HG03066 (cell line): ENCODE results near the gene SLC6A5.

Experiments
- ATAC-seq: cut with Tn5 transposase; IDR thresholded peaks from one replicate; pipeline ENCODE4 v1.9.1; 2021; ENCODE audit warnings: low read depth; ENCODE audit not compliant: unreplicated experiment

The SLC6A5 gene

DNA sequence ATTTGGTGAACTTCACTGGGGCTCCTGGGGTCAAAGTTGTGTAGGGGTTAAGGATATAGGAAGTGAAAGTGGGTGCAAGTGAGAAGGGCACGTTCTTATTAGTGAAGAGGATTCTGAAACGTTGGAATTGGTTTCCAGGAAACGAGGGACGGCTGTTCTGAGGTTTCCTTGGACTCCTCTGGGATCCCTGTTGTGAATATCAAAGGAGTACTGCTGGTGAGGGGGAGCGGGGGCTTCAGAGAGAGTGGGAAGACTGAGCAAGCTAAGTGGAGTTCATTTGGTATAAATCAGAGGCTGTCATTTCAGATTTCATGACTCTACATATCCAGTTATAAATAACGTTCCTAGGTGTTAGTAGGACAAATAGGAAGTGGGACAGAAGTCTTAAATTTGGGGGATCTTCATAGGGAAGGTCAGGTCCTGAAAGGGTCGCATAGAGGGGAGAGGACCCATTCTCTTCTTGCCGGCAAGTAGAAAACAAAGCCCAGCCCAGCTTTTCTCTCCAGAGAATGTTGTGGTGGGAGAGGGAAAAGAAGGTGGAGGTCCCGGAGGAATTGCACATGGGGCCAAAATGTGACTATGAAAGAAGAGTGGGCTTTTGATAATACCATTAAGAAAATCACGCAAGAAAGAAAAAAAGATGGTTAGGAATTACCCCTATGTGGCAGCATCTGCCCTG is 68.9 kb downstream of the SLC6A5 start:
- ATAC-seq, result no peak

DNA sequence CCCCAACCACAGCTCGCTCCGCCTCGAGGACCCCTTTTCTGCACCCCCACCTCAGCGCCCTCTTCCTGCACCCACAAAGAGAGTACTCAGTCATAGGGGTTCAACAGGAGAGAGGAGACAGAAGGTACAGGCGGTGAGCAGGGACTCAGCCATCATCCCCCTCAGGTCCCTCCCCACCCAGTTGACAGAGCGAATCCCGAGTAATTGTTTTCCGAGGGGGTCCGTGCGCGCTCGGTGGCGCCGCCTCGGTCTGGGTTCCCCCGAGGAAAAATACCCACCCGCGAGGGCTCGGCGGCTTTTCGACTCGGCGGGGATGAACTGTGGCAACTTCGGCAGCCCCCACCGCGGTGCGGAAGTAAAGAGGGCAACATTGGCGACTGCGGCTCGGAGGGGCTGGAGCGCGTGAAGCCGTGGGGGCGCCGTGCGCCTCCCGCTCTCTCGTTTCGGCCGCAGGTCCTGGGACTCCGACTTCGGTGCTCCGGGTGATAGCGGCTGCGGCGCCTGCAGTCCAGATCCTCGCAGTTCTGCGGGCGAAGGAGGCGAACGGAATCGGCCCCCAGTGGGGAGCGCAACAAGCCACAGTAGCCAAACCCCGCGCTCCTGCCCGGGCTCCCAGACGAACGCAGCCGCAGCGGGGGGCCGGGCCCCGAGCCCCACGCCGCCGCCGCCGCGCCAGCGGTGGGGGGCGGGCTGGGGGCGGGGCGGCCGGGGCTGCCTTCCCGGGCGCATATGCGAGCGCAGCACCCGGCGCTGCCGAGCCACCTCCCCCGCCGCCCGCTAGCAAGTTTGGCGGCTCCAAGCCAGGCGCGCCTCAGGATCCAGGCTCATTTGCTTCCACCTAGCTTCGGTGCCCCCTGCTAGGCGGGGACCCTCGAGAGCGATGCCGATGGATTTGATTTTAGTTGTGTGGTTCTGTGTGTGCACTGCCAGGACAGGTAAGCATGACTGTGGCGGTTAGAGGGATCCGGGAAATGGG is 69.7 kb downstream of the SLC6A5 start, which contains the start of gene NELL1:
TSS of gene NELL1 (plus strand) at position 743 of the 976 bp plus-strand sequence.
- no peak for ATAC-seq

DNA sequence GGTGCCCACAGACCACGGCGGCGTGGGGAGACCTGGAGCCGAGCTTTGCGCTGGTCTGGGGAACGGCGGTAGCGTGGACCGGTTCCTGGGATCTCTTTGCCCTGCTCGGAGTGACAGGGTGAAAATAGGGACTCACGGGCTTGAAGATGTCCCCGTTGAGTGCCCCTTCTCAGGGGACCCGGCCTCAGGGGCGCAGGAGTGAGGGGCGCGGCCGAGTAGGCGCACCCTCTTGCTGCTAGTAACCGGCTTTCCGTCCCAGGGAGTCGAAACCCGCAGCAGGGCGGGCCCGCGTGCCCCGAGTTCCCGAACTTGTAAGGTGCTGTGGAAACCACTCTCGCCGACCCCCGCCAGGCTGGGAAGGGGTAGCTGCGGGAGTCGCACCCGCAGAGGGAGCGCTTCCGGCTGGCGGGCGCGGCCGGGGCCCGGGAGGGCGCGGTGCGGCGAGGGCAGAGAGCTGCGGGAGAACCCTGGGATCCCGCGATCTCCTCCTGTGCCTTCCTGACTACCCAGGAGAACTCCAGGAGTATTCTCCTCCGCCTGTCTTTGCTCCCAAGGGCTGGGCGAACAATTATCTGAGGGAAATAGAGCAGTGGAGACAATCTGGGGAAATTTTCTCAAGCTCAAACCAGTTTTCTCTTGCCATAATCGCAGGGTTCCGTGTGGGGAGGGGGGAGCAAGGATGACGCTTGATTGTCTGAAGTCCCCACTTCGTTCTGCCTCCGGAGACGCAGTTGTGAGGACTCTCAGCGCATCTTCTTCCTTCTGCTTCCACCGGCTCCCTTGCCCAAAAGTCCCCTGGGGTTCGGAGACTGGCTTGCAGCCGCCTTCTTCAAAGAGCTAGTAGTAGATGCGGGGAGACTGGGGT is 70.6 kb downstream of the SLC6A5 start:
- ATAC-seq, result no peak

DNA sequence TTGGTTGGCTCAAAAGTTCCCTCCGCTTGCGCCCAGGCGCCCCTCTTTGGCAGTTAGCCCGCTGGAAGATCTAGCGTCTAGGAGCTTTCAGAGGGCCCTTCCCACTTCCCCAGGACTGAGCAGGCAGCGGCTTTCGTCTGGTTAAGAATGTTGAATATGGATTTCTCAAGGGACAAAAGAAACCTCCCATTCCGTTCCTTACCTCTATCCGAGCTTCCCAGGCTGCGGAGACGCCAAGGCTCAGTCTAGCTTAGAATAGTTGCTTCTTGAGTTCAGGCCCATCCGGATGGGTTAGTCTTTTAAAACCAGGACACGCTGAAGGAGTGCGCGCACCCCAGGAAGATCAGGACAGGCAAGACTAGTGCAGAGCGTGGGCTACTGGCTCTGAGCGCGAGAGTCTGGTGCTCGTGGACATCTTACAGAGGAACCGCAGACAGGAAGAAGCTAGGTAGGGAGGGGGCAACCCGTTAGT is 71.6 kb downstream of the SLC6A5 start:
- no peak for ATAC-seq

DNA sequence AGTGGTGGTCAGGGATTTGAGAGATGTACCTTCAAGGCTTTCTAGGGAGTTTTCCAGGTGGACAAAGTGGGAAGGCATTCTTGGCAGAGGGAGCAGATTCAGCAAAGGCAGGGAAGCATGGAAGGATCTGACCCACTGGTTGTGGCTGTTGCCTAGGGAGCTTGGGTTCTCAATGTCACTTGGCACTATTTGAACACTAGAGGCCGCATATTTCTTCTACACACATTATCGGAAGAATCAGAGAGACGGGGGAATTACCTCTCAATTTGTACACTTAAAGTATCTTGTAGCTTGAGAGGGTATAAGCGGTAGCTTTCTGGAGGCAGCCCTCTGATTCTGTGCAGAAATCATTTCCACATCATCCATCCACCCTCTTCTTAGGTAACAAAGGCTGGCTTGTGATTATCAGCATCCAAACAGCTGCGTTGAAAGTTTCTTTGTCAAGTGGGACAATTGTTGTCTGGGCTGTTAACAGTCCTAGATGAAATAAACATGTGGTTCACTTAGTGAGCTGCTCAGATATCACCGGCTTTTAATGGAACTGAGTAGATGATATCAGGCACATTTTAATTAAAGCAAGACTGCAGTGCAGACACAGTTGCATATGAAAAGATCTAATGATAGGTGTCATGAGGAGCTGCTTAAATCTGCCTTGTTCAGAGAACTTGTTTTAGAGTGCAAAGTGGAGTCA is 72.6 kb downstream of the SLC6A5 start:
- ATAC-seq, result no peak

DNA sequence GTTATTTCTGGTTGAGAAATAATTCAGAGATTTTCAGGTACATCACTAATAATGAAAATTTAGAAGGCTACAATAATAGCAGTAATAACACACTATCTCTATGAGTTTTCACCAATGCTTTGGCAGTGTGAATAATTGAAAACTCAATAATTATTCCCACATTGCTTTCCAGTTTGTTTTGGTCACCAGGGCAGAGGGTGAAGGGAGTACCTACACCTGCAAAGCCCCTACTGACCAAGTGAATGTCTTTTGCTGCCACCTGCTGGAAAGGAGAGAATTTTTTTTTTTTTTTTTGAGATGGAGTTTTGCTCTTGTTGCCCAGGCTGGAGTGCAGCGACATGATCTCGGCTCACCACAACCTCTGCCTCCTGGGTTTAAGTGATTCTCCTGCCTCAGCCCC is 73.2 kb downstream of the SLC6A5 start:
- no peak for ATAC-seq

DNA sequence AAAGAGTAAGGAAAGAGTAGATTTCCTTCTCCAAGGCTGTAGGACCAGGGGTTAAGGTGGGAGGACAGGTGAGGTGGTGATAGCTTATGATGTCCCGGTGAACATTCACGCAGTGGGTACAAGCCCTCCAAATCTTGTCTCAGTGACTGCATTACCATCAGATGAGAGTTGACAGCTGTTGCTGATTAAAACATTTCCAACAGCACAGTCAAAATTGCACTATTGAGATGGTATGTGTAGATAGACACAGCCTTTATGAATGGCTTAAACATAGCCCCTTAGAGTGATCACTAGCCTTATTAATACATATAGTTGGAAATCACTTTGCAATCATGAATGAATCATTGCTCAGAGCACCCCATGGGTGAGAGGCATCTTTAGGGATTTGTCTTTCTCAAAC is 77.2 kb downstream of the SLC6A5 start:
- no peak for ATAC-seq

DNA sequence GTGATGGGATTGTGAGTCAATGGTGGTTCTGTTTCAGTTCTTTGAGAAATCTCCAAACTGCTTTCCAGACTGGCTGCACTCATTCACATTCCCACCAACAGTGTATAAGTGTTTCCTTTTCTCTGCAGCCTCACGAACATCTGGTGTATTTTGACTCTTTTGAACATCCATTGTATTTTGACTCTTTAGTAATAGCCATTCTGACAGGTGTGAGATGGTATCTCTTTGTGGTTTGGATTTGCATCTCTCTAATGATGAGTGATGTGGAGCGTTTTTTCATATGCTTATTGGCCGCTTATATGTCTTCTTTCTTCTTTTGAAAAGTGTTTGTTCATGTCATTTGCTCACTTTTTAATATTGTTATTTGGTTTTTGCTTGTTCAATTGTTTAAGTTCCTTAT is 89.4 kb downstream of the SLC6A5 start:
- ATAC-seq, result no peak

DNA sequence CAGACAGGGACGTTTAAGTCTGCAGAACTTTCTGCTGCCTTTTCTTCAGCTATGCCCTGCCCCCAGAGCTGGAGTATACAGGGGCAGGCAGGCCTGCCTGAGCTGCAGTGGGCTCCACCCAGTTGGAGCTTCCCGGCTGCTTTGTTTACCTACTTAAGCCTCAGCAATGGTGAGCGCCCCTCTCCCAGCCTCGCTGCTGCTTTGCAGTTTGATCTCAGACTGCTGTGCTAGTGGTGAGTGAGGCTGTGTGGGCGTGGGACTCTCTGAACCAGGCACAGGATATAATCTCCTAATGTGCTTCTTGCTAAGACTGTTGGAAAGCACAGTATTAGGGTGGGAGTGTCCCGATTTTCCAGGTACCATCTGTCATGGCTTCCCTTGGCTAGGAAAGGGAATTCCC is 108.5 kb downstream of the SLC6A5 start:
- ATAC-seq, result no peak
